HG03280 (cell line): Measurements from ENCODE around the gene PSMD5.

Experiments used
- ATAC-seq: cut with Tn5 transposase; IDR thresholded peaks from one replicate; pipeline ENCODE4 v1.9.1; 2021; ENCODE audit warnings: mild to moderate bottlenecking, moderate library complexity; ENCODE audit not compliant: unreplicated experiment

Gene PSMD5

GRCh38 chr9:120856700-120857099, 14.0 kb upstream of the PSMD5 start:
- ATAC-seq: no peak

- no peak for ATAC-seq
Observed at GRCh38 chr9:120855827-120856670, 13.3 kb upstream of the PSMD5 start.

- ATAC-seq: no peak
Observed at GRCh38 chr9:120854596-120855327, 12.0 kb upstream of the PSMD5 start.

- ATAC-seq: no peak
Observed at GRCh38 chr9:120853198-120853597, 10.5 kb upstream of the PSMD5 start.

- no peak for ATAC-seq
Observed at GRCh38 chr9:120852240-120853010, 9.7 kb upstream of the PSMD5 start.

GRCh38 chr9:120851449-120851848, 8.7 kb upstream of the PSMD5 start:
- no peak for ATAC-seq

- no peak for ATAC-seq
Observed at GRCh38 chr9:120850315-120850714, 7.6 kb upstream of the PSMD5 start.

GRCh38 chr9:120846906-120847305, 4.2 kb upstream of the PSMD5 start:
- no peak for ATAC-seq

- ATAC-seq: no peak
Observed at GRCh38 chr9:120846251-120846889, 3.6 kb upstream of the PSMD5 start.

GRCh38 chr9:120845255-120845654, 2.5 kb upstream of the PSMD5 start:
- no peak for ATAC-seq

- ATAC-seq: peak; percentile 7
Observed at GRCh38 chr9:120841930-120842684, 615 bp downstream of the PSMD5 start.

GRCh38 chr9:120839146-120839545, 3.6 kb downstream of the PSMD5 start:
- no peak for ATAC-seq

GRCh38 chr9:120837921-120838320, 4.8 kb downstream of the PSMD5 start:
- no peak for ATAC-seq

GRCh38 chr9:120833325-120833724, 9.4 kb downstream of the PSMD5 start:
- ATAC-seq: no peak

GRCh38 chr9:120832807-120833206, 9.9 kb downstream of the PSMD5 start:
- ATAC-seq: no peak

GRCh38 chr9:120830865-120831264, 11.9 kb downstream of the PSMD5 start:
- no peak for ATAC-seq

GRCh38 chr9:120830151-120830550, 12.6 kb downstream of the PSMD5 start:
- ATAC-seq: no peak

GRCh38 chr9:120829650-120830049, 13.1 kb downstream of the PSMD5 start:
- no peak for ATAC-seq

- ATAC-seq: no peak
Observed at GRCh38 chr9:120820095-120820494, 22.6 kb downstream of the PSMD5 start.

GRCh38 chr9:120818595-120818994, 24.1 kb downstream of the PSMD5 start:
- ATAC-seq: no peak
